Esophagus squamous epithelium (tissue), 4 donors: ENCODE data around the gene TRPC5OS.

Experiments
- CTCF ChIP-seq, 6 experiments: fragments of 450-650 bp in 4 of 6; fragments of 200-600 bp in 2 of 6; sonication (generic) in 2 of 6; IDR thresholded peaks; one replicate each; pipeline ENCODE4 v1.5.1; 2016 to 2019; ENCODE audit warnings: antibody characterized with exemption in 6 of 6, mild to moderate bottlenecking in 4 of 6, moderate library complexity in 4 of 6
- POLR2A ChIP-seq, 4 donors: fragments of 450-650 bp; IDR thresholded peaks; one replicate each; pipeline ENCODE4 v1.6.1; 2017; ENCODE audit warnings: antibody characterized with exemption in 4 of 4, mild to moderate bottlenecking in 4 of 4, moderate library complexity in 3 of 4

- no peak for TF ChIP-seq POLR2A (IDR thresholded peaks at IDR 0.05)
- no peak for TF ChIP-seq CTCF (IDR thresholded peaks at IDR 0.05)
These were observed 1.7 kb upstream of the TRPC5OS start for GRCh38 chrX:111874241-111874640.
